Thyroid gland (tissue), 4 donors: ENCODE results near the gene SOCS3.

Source experiments
- POLR2A ChIP-seq, 2 donors: fragments of 450-650 bp; IDR thresholded peaks; one replicate each; pipeline ENCODE4 v1.6.1; 2017; ENCODE audit warnings: antibody characterized with exemption in 2 of 2, mild to moderate bottlenecking in 2 of 2, moderate library complexity in 1 of 2
- TF ChIP-seq, protein P1 (sequence below), 6 experiments: fragments of 200-600 bp in 3 of 6; fragments of 450-650 bp in 3 of 6; sonication (generic) in 3 of 6; IDR thresholded peaks; one replicate each; pipeline ENCODE4 v1.5.1; 2016 to 2019; ENCODE audit warnings: antibody characterized with exemption in 6 of 6, mild to moderate bottlenecking in 2 of 6, inconsistent platforms in 1 of 6, moderate library complexity in 1 of 6

DNA sequence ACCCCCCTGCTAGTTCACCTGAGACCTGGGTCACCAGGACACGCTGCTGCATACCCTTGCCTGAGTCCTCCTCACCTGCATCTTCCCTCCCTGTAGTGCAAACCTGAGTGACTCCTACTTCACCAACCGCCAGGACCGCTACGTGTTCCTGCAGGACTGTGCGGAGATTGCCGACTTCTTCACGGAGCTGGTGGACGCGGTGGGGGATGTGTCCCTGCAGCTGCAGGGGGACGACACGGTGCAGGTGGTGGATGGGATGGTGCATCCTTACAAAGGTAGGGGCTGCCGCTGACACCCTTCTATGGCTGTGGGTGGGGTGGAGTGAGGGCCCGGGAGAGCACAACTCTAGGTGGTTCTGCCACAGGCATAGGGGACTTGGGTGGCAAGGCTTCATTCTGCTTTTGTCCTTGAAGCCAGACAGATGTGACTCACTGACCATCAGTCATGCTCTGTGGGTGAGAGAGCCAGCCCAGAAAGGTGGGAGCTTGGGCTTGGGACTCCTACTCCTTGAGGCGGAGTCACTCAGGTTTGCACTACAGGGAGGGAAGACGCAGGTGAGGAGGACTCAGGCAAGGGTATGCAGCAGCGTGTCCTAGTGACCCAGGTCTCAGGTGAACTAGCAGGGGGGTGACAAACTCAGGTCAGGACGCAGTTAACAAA is 40.8 kb upstream of the SOCS3 start:
- TF ChIP-seq, protein P1, sequence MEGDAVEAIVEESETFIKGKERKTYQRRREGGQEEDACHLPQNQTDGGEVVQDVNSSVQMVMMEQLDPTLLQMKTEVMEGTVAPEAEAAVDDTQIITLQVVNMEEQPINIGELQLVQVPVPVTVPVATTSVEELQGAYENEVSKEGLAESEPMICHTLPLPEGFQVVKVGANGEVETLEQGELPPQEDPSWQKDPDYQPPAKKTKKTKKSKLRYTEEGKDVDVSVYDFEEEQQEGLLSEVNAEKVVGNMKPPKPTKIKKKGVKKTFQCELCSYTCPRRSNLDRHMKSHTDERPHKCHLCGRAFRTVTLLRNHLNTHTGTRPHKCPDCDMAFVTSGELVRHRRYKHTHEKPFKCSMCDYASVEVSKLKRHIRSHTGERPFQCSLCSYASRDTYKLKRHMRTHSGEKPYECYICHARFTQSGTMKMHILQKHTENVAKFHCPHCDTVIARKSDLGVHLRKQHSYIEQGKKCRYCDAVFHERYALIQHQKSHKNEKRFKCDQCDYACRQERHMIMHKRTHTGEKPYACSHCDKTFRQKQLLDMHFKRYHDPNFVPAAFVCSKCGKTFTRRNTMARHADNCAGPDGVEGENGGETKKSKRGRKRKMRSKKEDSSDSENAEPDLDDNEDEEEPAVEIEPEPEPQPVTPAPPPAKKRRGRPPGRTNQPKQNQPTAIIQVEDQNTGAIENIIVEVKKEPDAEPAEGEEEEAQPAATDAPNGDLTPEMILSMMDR (IDR thresholded peaks at IDR 0.05) = no peak
- no peak for TF ChIP-seq POLR2A (IDR thresholded peaks at IDR 0.05)
